Small intestine (tissue), 7 donors: ENCODE measurements around the gene FBXO38. TPM values are rescaled to one million over a fixed set of nuclear protein-coding genes. Genes with fewer than 3 reads are reported as not detected.
"Not testable (repeated sequence)": the region's sequence is repeated elsewhere in the genome, so short reads cannot be mapped to it uniquely, and the experiment has no call there.

Experiments used
- DNase-seq, 2 donors: peaks; one replicate each; pipeline versions ENCODE4 v3.0.0 to v3.0.0-alpha.2; 2013
- FAIRE-seq: peaks from 2 replicates; lab custom pipeline; 2012; peaks lifted over from hg19 to GRCh38; lab: Jason Lieb, UNC
- H3K27ac ChIP-seq, 3 donors: one replicate each; pipeline ENCODE4 v1.5.1; 2013; ENCODE audit warnings: low read length in 2 of 3, mild to moderate bottlenecking in 2 of 3, control low read depth in 1 of 3, inconsistent platforms in 1 of 3, low read depth in 1 of 3, moderate library complexity in 1 of 3
- H3K27me3 ChIP-seq, 3 donors: one replicate each; pipeline ENCODE4 v1.6.1; 2013; ENCODE audit warnings: low read length in 3 of 3, inconsistent platforms in 1 of 3; ENCODE audit not compliant: control insufficient read depth in 3 of 3, insufficient read depth in 3 of 3
- H3K36me3 ChIP-seq, 3 donors: one replicate each; pipeline ENCODE4 v1.6.1; 2013; ENCODE audit warnings: low read length in 3 of 3, inconsistent platforms in 1 of 3, low read depth in 1 of 3, mild to moderate bottlenecking in 1 of 3, moderate library complexity in 1 of 3; ENCODE audit not compliant: control insufficient read depth in 3 of 3, insufficient read depth in 2 of 3
- H3K4me1 ChIP-seq, 3 donors: one replicate each; pipeline ENCODE4 v1.6.1; 2013; ENCODE audit warnings: low read length in 2 of 3, inconsistent platforms in 1 of 3, low read depth in 1 of 3, mild to moderate bottlenecking in 1 of 3, moderate library complexity in 1 of 3; ENCODE audit not compliant: control insufficient read depth in 3 of 3, insufficient read depth in 2 of 3
- H3K4me3 ChIP-seq, 3 donors: one replicate each; pipeline ENCODE4 v1.5.1; 2013; ENCODE audit warnings: low read length in 3 of 3, control low read depth in 1 of 3, inconsistent platforms in 1 of 3, low read depth in 1 of 3, mild to moderate bottlenecking in 1 of 3, moderate library complexity in 1 of 3
- H3K9me3 ChIP-seq, 2 donors: one replicate each; pipeline ENCODE4 v1.6.1; 2013; ENCODE audit warnings: low read depth in 1 of 2, low read length in 1 of 2; ENCODE audit not compliant: control insufficient read depth in 2 of 2, insufficient read depth in 1 of 2
- whole genome bisulfite sequencing, 3 donors: extraction: QIAGEN DNeasy Blood & Tissue Kit; methylation state at CpG; one replicate each; pipeline ENCODE4 v1.1.7; 2013; 5-methylcytosine and 5-hydroxymethylcytosine counted together
- polyA plus RNA-seq, 4 donors: library from polyadenylated mRNA; stranded (reverse) in 3 of 4; unstranded in 1 of 4; fragments of 200-250 nt in 3 of 4; fragments of 120-200 nt in 1 of 4; gene quantifications; one replicate each; pipeline versions ENCODE4 v1.2.1 to v1.2.3, GENCODE V29; 2013
- donor health status: healthy with polysubstance abuse.
- donor health status: control.
- donor health status: control.
- donor health status: Bipolar disorder and iron deficiency.
- donor health status: healthy.

The FBXO38 gene
- polyA plus RNA-seq, 4 donors = 13.5 to 38.8 (median 15.2) TPM

DNA sequence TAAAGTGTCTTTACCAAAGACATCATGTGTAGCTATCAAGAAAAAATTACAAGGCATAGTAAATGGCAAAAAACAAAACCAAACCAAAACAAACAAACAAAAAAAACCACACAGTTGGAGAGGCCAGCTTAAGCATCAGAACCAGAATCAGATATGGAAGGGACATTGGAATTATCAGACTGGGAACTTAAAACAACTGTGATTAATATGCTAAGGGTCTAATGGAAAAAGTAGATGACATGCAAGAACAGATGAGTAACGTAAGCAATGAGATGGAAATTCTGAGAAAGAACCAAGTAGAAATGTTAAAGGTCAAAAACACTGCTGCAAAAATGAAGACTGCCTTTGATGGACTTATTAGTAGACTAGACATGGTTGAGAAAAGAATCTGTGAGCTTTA lies 75.9 kb downstream of the FBXO38 start:
- DNase-seq (no peak), FAIRE-seq (no peak)
- Histone ChIP-seq H3K27me3 (no peaks in the 10 kb centered on the region), H3K27ac (no peak overlapping the region), H3K9me3 (no peaks in the 10 kb centered on the region), H3K36me3 (no peaks in the 10 kb centered on the region), H3K4me3 (no peak overlapping the region), H3K4me1 (peaks cover 0 to 6% (median 1%) of the 10 kb centered on the region in 3 donors)
- 61 to 79% (median 62%) methylated on average over 1 of the region's 1 CpG for WGBS, 3 donors

- 71 to 88% (median 84%) methylated on average over 4 of the region's 4 CpGs for WGBS, 3 donors
- Histone ChIP-seq H3K27ac (no peak overlapping the region), H3K4me3 (no peak overlapping the region), H3K4me1 (peaks cover 0 to 3% (median 0%) of the 10 kb centered on the region in 3 donors), H3K27me3 (no peaks in the 10 kb centered on the region), H3K9me3 (no peaks in the 10 kb centered on the region), H3K36me3 (no peaks in the 10 kb centered on the region)
- DNase-seq (no peak), FAIRE-seq (no peak)
These were observed 81.8 kb downstream of the FBXO38 start for GRCh38 chr5:148465381-148466235.

DNA sequence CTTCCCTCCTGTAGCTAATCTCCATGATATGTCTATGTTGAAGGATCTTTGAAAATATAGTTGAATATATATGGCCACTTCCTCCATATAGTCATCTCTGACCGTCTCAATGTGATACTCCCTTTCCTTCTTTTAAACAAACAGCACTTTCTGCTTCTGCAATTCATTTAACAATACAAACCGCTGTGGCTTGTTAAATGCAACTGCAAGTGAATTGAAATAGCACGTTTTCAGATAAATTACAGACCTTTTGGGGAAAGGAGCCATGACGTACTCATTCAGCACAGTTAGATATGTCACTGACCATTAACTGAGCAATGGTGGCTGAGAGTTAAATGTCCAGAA lies 82.5 kb downstream of the FBXO38 start:
- Histone ChIP-seq H3K4me1 (peaks cover 0 to 3% (median 0%) of the 10 kb centered on the region in 3 donors), H3K27ac (no peak overlapping the region), H3K27me3 (no peaks in the 10 kb centered on the region), H3K9me3 (no peaks in the 10 kb centered on the region), H3K36me3 (no peaks in the 10 kb centered on the region), H3K4me3 (no peak overlapping the region)
- no peak for FAIRE-seq
- 66 to 86% (median 79%) methylated on average over 4 of the region's 4 CpGs for WGBS, 3 donors
- DNase-seq = no peak

DNA sequence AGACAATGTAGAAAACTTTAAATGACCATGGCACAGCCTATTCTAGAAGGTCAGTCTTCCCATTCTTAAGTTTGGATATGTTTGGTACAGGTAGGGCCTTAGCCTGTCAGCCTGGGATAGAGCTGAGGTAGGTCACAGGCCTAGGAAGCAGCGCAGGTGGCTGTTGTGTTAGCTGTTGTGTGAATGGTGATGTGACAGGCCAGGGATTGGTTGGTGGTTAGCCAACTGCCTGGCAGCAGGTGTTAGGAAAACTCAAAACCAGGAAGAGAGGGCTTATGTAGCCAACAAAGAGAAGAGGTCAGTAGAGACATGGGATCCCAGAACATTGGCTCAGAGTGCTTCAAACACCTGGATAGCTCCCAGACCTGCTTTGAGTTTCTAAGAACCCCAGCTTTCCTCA lies 84.2 kb downstream of the FBXO38 start:
- no peak overlapping the region for H3K4me3 ChIP-seq
- no peaks in the 10 kb centered on the region for H3K9me3 ChIP-seq
- no peak overlapping the region for H3K27ac ChIP-seq
- H3K4me1 ChIP-seq = peaks cover 0 to 3% (median 0%) of the 10 kb centered on the region in 3 donors
- WGBS, 3 donors = 79 to 94% (median 91%) methylated on average over 1 of the region's 1 CpG
- no peak for FAIRE-seq
- no peaks in the 10 kb centered on the region for H3K27me3 ChIP-seq
- DNase-seq = no peak
- no peaks in the 10 kb centered on the region for H3K36me3 ChIP-seq

GRCh38 chr5:148468746-148469145 lies 85.0 kb downstream of the FBXO38 start:
- not testable (repeated sequence) for H3K27ac ChIP-seq, H3K27me3 ChIP-seq, FAIRE-seq, H3K9me3 ChIP-seq, H3K4me1 ChIP-seq, H3K4me3 ChIP-seq, H3K36me3 ChIP-seq, DNase-seq
- WGBS, 3 donors = 77 to 92% (median 89%) methylated on average over 5 of the region's 5 CpGs

GRCh38 chr5:148469501-148469935 lies 85.8 kb downstream of the FBXO38 start:
- Histone ChIP-seq H3K27ac (no peak overlapping the region), H3K27me3 (no peaks in the 10 kb centered on the region), H3K4me1 (peaks cover 0 to 3% (median 0%) of the 10 kb centered on the region in 3 donors), H3K9me3 (no peaks in the 10 kb centered on the region), H3K36me3 (no peaks in the 10 kb centered on the region), H3K4me3 (no peak overlapping the region)
- DNase-seq (no peak), FAIRE-seq (no peak)
- 62 to 76% (median 75%) methylated on average over 4 of the region's 4 CpGs for WGBS, 3 donors

DNA sequence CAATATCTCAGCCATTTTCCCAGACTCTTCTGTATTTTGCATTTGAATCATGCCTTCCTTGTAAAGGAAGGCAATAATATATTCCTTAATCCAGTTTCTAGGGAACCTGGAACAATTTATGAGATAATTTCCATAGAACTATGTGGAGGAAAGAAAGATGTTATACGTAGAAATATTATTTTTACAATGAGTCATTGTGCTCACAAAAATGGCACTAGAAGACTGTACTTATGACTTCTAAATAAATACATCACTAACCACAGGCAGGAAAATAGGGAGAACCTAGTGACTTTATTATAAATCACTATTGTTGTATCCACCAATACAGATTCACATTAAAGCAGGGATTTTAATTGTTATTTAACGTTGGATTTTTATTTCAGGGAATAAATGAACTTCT lies 87.6 kb downstream of the FBXO38 start:
- Histone ChIP-seq H3K4me1 (no peaks in the 10 kb centered on the region), H3K4me3 (no peak overlapping the region), H3K9me3 (no peaks in the 10 kb centered on the region), H3K27me3 (no peaks in the 10 kb centered on the region), H3K27ac (no peak overlapping the region), H3K36me3 (no peaks in the 10 kb centered on the region)
- WGBS, 3 donors = 77 to 92% (median 88%) methylated on average over 2 of the region's 2 CpGs
- DNase-seq (no peak), FAIRE-seq (no peak)

- WGBS, 3 donors = 85 to 95% (median 88%) methylated on average over 8 of the region's 8 CpGs
- Histone ChIP-seq H3K4me3 (no peak overlapping the region), H3K4me1 (no peaks in the 10 kb centered on the region), H3K27ac (no peak overlapping the region), H3K9me3 (no peaks in the 10 kb centered on the region), H3K27me3 (no peaks in the 10 kb centered on the region), H3K36me3 (no peaks in the 10 kb centered on the region)
- DNase-seq (no peak), FAIRE-seq (no peak)
These were observed 90.3 kb downstream of the FBXO38 start for GRCh38 chr5:148474025-148474511.
